GM08714 (cell line): ENCODE measurements around the gene PSME4.
"Not testable (repeated sequence)": the region's sequence is repeated elsewhere in the genome, so short reads cannot be mapped to it uniquely, and the experiment has no call there.

Experiments used
- H3K4me3 ChIP-seq: fragments of 200-500 bp; sonication (Bioruptor generic); 2 replicates; pipeline ENCODE4 v1.5.1; 2014; ENCODE audit warnings: mild to moderate bottlenecking, low read length, inconsistent platforms
- ZNF274 ChIP-seq: IDR thresholded peaks from 2 replicates; pipeline ENCODE4 v1.6.1; 2012; ENCODE audit warnings: mild to moderate bottlenecking, low read depth, low read length

The PSME4 gene

GRCh38 chr2:53942280-53942679 lies 28.5 kb downstream of the PSME4 start:
- no peak overlapping the region for H3K4me3 ChIP-seq
- no peak for TF ChIP-seq ZNF274

DNA sequence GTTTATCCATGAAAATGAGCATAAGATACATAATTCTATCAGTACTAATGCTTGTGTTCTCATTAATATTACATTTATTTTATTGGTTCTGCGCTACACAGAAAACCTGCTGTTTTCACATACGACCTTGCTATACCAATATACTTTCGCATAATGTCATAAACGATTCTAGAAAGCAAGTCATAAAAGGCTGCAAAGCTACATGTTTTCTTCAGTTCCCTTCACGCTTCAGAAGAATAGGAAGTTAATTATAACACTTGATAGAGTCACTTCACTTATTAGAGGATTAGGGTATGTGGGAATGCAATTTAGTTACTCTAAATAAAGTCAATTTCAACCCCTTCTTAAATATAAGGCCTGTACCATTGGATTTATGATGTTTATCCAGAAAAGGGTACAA lies 29.0 kb downstream of the PSME4 start:
- TF ChIP-seq ZNF274: no peak
- no peak overlapping the region for H3K4me3 ChIP-seq

- H3K4me3 ChIP-seq: no peak overlapping the region
- no peak for TF ChIP-seq ZNF274
Observed at GRCh38 chr2:53939656-53940055, 31.1 kb downstream of the PSME4 start.

DNA sequence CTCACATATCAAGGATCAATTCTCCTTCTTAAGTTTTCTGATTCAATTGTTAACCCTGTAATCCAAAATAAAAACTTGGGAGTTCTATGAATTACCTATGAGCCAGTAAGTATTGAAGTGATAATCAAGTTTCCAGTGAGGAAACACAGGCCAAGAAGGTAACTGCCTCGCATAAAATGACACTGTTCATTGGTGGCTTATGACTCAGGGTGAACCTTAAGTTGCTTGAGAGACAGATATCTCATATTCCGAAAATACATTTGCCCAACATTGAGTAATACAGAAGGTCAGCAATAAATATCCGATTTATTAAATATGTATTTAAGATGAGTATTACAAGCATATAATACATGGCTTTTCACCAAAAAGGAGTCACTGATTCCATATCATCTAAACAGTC lies 31.9 kb downstream of the PSME4 start:
- no peak for TF ChIP-seq ZNF274
- no peak overlapping the region for H3K4me3 ChIP-seq

DNA sequence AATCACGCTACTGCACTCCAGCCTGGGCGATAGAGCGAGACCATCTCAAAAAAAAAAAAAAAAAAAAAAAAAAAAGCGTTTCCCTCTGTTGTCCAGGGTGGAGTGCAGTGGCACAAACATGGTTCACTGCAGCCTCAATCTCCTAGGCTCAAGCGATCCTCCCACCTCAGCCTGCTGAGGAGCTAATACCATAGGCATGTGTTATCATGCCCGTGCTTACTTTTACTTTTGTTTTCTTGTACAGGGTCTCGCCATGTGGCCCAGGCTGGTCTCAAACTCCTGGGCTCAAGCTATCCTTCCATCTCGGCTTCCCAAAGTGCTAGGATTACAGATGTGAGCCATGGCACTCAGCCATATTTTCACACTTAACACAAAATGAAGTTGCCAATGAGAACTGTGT lies 37.5 kb downstream of the PSME4 start:
- TF ChIP-seq ZNF274: no peak

DNA sequence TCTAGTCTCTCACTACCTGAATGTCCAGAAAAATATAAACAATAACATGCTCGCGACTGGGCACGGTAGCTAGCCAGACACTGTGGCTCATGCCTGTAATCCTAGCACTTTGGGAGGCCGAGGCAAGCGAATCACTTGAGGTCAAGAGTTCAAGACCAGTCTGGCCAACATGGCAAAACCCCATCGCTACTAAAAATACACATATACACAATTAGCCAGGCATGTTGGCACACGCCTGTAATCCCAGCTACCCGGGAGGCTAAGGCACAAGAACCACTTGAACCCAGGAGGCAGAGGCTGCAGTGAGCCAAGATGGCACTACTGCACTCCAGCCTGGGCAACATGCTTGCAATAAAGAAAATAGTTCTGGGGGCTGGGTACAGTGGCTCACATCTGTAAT lies 44.5 kb downstream of the PSME4 start:
- H3K4me3 ChIP-seq: not testable (repeated sequence)

More for the DNA sequence above, 37.5 kb downstream of the PSME4 start:
- no peak overlapping the region for H3K4me3 ChIP-seq

DNA sequence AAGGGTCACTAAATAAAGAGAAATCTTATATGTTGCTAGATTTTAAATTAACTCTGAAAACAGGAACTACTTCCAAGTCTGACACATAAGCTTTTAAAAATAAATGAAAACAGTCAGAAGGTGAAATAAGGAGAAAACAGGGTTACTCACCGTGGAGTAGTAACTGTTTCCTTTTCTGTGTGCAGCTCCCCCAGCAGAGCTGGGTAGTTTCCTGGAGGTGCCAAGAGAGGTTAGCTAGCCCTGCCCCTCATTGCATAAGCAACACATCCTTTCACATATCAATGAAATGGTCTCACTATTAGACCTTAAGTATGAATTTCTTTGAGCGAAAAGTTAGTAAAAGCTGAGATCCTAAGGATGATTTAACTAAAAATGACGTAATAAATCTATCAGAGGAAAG lies 57.1 kb downstream of the PSME4 start:
- no peak for TF ChIP-seq ZNF274
- H3K4me3 ChIP-seq: no peak overlapping the region

- H3K4me3 ChIP-seq: no peak overlapping the region
- no peak for TF ChIP-seq ZNF274
Observed at GRCh38 chr2:53911434-53912189, 59.2 kb downstream of the PSME4 start.

GRCh38 chr2:53907582-53907981 lies 63.2 kb downstream of the PSME4 start:
- no peak overlapping the region for H3K4me3 ChIP-seq
- no peak for TF ChIP-seq ZNF274

DNA sequence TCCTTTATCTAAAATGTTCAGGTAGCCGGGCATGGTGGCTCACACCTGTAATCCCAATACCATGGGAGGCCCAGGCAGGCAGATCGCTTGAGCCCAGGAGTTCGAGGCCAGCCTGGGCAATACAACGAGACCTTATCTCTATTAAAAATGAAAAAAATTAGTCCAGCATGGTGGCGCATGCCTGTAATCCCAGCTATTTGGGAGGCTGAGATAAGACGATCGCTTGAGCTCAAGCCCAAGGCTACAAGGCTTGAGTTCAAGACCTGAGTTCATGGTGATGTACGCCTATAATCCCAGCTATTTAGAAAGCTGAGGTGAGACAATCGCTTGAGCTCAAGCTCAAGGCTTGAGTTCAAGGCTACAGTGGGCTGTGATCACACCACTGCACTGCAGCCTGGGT lies 65.4 kb downstream of the PSME4 start:
- no peak overlapping the region for H3K4me3 ChIP-seq
- no peak for TF ChIP-seq ZNF274

DNA sequence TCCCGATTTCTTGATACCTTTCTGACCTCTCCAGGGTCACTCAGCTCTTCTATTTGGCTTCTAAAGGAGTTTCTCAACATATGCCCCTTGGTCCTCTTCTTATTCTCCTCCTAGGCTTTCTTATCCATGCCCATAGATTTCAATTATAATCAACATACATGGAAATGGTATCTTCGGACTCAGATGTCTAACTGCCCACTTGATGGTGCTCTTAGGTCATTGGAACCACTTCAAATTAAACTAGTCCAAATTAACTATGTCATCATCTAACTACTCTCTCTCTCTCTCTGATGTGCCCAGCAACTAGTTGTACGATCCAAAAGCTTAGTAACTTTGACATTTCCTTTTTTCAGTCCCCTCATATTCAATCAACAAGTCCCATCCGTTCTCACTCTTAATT lies 67.8 kb downstream of the PSME4 start:
- no peak overlapping the region for H3K4me3 ChIP-seq
- TF ChIP-seq ZNF274: no peak

GRCh38 chr2:53901192-53901591 lies 69.6 kb downstream of the PSME4 start:
- TF ChIP-seq ZNF274: no peak

GRCh38 chr2:53896864-53897263 lies 73.9 kb downstream of the PSME4 start:
- TF ChIP-seq ZNF274: no peak
- H3K4me3 ChIP-seq: no peak overlapping the region

More at GRCh38 chr2:53901192-53901591, 69.6 kb downstream of the PSME4 start:
- H3K4me3 ChIP-seq: no peak overlapping the region

- no peak overlapping the region for H3K4me3 ChIP-seq
- TF ChIP-seq ZNF274: no peak
Observed at GRCh38 chr2:53886406-53887280, 84.2 kb downstream of the PSME4 start.

- no peak overlapping the region for H3K4me3 ChIP-seq
- no peak for TF ChIP-seq ZNF274
Observed at GRCh38 chr2:53884883-53885282, 85.9 kb downstream of the PSME4 start.

- no peak overlapping the region for H3K4me3 ChIP-seq
- TF ChIP-seq ZNF274: no peak
Observed at GRCh38 chr2:53881986-53882385, 88.8 kb downstream of the PSME4 start.
